ENCODE measurements around the gene CORO1C.
"Not testable (repeated sequence)": the region's sequence is repeated elsewhere in the genome, so short reads cannot be mapped to it uniquely, and the experiment has no call there.

The CORO1C gene

GRCh38 chr12:108671110-108671509 is 60.2 kb downstream of the CORO1C start:
- DNase-seq: no peak

GRCh38 chr12:108670066-108670631 is 61.2 kb downstream of the CORO1C start:
- DNase-seq: peak; percentile 43

DNA sequence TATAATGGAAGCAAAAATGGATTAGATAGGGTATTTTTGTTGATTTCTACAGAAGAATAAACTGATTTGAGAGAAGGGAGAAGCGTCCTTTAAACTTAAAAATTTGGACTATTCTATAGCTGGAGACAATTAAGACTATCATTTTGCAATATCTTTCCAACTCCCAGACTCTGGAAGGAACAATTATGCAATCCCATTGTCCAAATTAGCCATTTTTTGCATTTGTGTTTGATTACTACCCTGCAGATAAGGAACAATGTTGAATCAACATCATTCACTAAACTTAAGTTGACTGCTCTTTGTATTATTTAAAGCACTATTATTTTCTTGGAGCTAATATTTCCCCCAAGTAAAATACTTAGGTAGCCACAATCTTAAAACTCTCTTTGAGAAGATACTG is 62.8 kb downstream of the CORO1C start:
- no peak for DNase-seq

DNA sequence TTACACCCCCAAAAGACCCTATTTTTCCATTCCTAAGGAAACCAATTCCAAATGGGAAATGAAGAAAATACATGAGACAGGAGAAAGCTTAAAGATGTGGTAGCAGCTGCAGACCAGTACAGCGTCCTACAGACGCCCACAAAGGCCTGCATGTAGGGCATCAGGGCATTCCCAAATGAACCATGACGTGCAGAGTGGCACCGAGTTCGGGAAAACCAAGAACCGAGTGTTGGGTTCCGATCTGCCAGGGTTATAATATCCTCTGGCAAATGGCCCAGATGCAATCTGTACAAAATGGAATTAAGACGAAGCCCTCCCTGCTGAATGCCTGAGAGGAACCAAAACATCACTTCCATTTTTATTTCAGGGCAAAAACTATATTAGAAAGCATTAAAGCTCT is 63.3 kb downstream of the CORO1C start:
- no peak for DNase-seq

DNA sequence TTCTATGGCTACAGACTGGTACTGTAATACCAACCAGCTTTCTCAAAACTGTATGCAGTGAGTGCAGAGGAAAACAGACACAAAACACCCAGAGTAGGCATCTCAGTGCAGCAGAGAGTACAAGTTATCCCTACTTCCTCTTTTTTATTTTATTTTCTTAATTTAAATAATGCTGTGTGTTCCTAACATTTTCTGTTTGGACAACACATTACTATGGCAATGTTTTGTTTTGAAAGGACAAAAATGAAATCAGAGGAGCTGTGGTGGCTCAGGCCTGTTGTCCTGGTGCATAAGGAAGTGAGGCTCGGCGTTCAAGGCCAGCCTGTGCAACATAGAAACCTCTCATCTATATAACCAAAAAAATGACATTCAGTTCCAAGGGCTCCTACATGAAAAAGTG is 64.0 kb downstream of the CORO1C start:
- no peak for DNase-seq

- DNase-seq: no peak
Measured at GRCh38 chr12:108666401-108666881, 64.9 kb downstream of the CORO1C start.

GRCh38 chr12:108665608-108666202 is 65.6 kb downstream of the CORO1C start:
- DNase-seq: no peak

DNA sequence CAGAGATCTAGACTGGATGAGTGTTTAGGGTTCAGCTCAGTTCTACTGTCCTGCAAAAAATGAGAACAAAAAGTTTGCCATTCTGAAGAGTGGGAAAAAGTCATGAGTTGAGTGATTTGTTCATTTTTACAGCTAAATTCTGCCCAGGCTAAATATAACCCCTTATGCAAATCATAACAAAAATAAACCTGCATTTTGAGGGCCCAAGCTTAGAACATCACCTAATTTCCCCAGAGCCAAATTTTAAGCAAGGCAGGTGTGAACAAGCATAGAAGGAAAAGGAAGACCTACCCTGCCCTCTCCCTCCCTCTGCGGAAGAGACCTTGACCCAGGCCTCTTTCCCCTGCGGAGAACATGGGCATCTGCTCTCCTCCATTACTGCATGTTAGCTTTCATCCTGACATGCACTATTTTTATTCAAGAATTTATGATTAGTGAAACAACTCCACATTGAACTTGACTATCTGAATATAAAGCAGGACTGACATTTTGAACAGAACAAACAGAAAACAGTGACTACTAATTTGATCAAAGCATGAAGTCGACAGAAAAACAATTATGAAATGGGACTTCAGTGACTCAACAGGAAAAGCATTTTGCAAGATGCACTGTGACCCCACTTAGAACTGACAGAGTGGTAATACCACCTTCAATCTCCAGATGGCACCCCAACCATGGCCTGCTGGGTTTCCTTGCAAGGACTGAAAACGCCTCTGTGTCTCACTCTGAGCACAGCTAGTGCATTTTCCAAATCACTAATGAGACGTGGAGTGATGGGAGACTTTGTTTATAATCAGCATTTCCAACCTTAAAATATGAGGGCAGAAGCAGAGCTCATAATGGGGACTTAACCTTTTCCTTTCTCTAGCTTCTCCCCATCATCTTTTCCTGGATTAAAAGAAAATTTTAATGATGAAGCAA is 66.7 kb downstream of the CORO1C start:
- peak; percentile 60 for DNase-seq

DNA sequence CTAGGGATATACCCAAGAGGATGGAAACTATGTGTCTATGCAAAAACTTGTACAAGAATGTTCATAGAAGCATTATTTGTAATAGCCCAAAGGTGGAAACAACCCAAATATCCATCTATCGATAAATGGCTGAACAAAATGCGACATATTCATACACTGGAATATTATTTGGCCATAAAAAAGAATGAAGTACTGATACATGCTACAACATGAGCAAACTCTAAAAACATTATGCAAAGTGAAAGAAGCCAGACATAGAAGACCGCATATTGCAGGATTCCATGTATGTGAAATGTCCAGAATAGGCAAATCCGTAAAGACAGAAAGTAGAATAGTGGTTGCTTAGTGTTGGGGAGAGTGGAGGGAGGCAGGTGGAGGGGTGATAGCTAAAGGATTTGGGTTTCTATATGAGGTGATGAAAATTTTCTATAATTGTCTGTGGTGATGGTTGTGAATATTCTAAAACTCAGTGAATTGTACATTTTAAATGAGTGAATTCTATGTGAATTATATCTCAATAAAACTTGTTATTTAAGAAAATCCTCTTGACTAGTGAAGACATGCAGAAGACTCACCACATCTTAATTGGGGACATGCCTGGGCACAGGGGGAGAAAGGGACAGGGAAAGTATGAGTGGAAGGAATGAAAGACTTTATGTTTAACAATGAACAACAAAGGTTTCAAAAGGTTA is 67.8 kb downstream of the CORO1C start:
- no peak for DNase-seq

DNA sequence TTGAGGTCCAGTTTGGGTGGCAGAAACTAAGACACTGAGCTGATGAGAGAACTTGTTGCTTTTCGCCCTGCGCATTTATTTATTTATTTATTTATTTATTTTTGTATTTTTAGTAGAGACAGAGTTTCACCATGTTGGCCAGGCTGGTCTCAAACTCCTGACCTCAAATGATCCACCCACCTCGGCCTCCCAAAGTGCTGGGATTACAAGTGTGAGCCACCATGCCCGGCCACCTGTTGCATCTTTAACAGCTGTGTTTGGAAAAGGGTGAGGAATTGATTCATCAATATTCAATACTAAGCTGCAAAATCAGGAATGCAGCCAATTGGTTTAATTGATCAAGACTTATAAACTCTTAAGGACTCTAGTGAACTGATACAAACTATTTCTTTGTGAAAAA is 73.2 kb downstream of the CORO1C start:
- DNase-seq: not testable (repeated sequence)

GRCh38 chr12:108657130-108657745 is 74.1 kb downstream of the CORO1C start:
- no peak for DNase-seq

DNA sequence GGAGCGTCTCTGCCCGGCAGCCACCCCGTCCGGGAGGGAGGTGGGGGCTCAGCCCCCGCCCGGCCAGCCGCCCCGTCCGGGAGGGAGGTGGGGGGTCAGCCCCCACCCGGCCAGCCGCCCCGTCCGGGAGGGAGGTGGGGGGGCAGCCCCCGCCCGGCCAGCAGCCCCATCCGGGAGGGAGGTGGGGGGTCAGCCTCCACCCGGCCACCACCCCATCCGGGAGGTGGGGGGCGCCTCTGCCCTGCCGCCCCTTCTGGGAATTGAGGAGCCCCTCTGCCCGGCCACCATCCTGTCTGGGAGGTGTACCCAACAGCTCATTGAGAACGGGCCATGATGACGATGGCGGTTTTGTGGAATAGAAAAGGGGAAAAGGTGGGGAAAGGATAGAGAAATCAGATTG is 75.1 kb downstream of the CORO1C start:
- DNase-seq: not testable (repeated sequence)

GRCh38 chr12:108655812-108656175 is 75.5 kb downstream of the CORO1C start:
- not testable (repeated sequence) for DNase-seq

GRCh38 chr12:108654622-108655021 is 76.7 kb downstream of the CORO1C start:
- not testable (repeated sequence) for DNase-seq

DNA sequence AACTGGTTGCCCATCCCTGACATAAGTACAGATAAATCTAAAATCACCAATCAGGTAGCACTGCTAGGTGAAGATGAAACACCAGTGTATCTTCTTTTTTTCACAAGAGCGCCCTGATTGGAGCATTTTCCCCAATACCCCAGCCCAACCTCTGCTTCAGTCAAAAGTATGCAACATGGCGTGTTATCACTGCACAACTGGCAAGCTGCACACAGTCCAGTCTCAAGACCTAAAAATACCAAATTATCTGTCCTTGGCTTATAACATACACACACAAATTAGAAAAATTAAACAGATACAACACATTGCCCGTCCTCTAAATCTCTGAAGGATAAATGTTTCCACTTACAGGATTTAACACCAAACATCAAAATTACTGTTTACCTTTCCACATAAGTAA is 77.4 kb downstream of the CORO1C start:
- DNase-seq: no peak

DNA sequence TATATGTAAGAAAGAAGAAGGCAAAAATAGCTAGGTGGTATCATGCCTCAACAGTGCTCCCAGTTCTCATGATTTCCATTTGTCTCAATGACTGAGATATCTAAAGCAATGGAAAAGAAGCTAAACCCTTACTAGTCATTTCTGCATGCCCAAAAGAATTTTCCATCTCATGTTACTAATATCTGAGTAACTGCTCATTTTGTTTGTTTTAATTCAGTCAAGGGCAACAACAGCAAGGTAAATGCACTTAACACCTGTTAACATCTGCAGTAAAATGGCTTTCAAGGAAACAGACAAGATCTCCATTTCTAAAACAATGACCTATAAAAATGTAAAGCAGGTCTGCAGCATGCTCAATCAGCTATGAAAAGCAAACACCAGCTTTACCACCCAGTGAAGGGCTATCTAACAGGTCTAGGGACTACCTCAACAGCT is 78.2 kb downstream of the CORO1C start:
- DNase-seq: no peak

DNA sequence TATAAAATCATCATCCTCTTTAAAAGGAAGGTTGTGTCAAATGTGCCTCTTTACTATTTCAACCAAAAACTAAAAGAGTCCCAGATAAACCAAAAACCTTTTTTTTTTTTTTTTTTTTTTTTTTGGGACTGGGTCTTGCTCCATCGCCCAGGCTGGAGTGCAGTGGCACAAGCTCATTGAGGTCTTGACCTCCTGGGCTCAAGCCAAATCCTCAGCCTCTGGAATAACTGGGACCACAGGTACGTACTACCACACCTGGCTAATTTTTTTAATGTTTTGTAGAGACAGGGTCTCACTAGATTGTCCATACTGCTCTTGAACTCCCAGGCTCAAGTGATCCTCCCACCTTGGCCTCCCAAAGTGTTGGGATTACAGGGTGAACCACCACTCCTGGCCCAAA is 81.2 kb downstream of the CORO1C start:
- no peak for DNase-seq

DNA sequence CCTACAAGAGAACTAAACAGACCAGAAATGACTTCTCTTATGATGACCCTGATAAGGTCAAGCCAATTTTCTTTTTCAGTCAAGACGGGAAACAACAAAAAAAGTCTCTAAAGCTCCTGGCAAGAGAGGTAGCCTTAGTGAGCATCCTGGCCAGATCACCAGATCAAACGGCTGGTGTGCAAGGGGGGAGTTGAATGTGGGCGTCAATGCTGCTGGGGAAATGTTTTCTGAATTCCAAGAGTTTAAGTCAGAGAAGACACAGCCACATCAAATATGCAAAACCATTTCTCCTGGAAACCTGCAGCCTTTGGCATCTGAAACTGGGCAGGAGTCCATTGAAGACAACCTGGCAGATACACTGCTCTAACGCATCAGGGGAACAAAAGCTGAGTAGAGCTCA is 81.6 kb downstream of the CORO1C start:
- no peak for DNase-seq

DNA sequence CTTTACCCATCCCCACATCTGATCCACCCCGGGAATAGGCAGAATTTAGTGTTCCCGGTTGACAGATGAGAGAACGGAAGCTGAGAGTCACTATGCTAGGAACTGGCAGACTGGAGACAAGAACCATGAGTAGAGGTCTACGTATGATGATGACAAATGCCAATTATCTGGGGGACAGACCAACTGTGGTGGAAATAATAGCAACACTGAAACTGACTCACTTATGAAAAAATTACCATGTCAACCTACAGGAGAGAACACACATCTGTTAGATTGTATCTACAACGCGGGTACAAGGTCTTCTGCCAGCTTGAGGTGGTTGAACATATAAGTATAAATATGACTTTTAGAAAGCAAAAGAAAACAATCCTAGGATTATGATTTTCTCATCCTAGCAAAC is 82.2 kb downstream of the CORO1C start:
- no peak for DNase-seq

GRCh38 chr12:108648371-108648770 is 82.9 kb downstream of the CORO1C start:
- no peak for DNase-seq

DNA sequence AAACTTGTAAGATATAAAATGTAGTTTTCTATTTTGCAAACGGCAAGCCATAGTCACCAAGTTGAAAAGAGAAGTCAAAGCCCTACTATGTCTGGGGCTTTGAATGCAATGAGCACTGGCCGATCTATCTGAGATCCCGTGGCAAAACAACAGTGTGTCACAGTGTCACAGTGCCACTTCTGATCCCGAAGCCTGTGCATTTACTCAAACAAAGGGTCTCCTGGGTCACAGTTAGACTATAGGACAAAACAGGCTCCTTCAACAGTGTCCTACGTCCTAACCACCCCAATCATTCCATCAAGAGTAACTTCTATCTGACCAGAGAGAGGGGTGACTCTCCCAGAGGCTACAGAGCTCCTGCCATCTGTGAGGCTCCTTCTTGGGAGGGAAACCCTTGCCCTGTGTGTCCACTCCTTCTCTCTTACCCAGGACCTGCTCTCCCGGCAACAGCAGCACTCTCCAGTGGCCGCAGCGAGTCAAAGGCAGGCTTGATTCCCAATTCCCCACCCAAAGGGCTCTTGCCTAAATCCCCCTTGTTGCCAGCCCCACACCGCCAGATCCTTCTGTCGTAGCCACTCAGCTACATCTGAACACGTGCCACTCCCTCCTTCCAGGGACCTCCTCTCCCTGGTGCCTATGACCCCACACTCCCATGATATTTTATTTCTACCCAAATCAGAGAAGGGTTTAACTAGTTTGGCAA is 83.6 kb downstream of the CORO1C start:
- DNase-seq: no peak

Measured in DMS153 (cell line).